Renal cortex interstitium (tissue), 11 donors: ENCODE measurements around the gene HPCA. TPM values are rescaled to one million over a fixed set of nuclear protein-coding genes. Genes with fewer than 3 reads are reported as not detected.
"Not testable (repeated sequence)": the region's sequence is repeated elsewhere in the genome, so short reads cannot be mapped to it uniquely, and the experiment has no call there.

Experiments used
- DNase-seq, 11 donors: peaks; one replicate each; pipeline ENCODE4 v3.0.0-alpha.2; 2013; ENCODE audit warnings: low read depth in 9 of 11, low spot score in 4 of 11; ENCODE audit errors: extremely low read depth in 1 of 11
- polyA plus RNA-seq, 3 donors: library from polyadenylated mRNA; unstranded; fragments of 120-200 nt; gene quantifications; one replicate each; pipeline ENCODE4 v1.2.1, GENCODE V29; 2013; ENCODE audit not compliant: insufficient read length in 3 of 3

The HPCA gene
- polyA plus RNA-seq, 3 donors, result 0.31 to 0.95 (median 0.71) TPM

DNA sequence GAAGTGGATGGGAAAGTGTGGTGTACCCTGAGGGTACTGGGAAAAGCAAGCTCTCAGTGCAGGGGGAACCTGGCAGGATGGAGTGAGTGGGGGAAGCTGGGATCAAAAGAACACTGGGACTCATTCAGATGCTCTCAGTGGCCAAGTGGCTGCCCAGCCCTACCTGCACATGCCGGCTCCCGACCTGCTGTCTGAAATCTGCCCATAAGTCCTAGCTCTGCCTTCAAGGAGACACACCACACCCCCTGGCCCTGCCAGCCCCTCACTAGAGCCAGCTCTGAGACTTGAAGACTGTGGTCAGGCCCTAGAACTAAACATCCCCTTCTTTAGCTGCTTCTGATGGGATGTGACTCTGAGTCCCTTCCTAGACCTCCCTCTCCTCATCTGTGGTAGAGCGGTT, 12.7 kb downstream of the HPCA start:
- DNase-seq, result no peak

DNA sequence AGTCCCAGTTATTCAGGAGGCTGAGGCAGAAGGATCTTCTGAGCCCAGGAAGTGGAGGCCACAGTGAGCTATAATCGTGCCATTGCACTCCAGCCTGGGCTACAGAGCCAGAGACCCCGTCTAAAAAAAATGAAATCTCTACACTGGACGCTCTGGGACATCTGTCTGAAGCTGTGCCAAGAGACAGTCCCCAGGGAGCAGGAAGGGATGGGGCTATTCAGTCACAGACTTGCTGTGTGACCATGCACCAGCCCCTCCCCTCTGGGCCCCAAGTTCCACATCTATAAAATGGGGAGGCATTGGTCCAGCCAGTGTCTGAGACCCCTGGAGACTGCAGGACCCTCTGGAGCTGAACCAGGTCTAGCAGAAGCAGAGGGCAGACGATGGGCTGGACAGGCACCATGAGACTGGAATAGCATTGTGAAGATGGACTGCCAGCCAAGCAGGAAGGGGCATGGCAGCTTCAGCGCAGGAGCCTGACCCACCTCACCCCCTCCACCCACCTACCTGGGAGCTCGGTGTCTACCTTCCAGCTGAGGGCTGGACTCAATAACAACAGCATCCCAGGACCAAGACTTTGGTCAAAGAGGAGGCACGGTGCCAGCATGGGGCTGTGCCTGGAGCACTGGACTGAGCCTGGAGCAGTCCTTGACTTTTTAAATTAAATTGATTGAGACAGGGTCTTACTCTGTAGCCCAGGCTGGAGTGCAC, 13.4 kb downstream of the HPCA start:
- DNase-seq, result no peak

DNA sequence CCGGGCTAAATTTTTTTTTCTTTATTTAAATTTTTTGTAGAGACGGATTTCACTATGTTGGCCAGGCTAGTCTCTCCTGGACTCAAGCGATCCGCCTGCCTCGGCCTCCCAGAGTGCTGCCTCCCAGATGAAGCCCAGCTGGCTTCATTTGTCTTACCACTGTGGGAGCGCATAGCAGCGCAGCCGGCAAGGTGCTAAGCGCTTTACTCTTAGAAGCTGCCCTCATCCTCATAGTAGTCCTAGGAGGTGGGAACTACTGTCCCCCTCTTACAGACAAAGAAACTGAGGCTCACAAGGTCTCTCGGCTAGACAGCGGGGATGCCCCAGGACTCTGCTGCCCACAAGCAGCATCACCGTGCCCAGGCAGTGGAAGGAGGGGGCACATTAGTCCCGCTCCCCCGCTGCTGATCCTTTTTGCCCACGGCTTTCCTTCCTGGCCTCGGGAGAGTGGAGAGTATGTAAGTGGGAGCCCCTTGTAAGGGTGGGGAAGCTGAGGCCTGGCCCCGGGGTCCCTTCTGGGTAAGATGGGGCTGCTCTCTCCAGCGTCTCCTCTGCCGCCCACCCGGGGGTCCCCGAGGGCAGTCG, 14.2 kb downstream of the HPCA start:
- no peak for DNase-seq

GRCh38 chr1:32900956-32901822, 14.9 kb downstream of the HPCA start, which contains the start of gene TMEM54:
TMEM54 (minus strand) TSS chr1:32901389; CDS start chr1:32901238, 151 bp downstream.
- DNase-seq, result no peak

GRCh38 chr1:32901823-32902534, 15.7 kb downstream of the HPCA start:
- no peak for DNase-seq

GRCh38 chr1:32902535-32902920, 16.2 kb downstream of the HPCA start:
- no peak for DNase-seq

- no peak for DNase-seq
Measured at GRCh38 chr1:32903991-32904785, 17.9 kb downstream of the HPCA start.

GRCh38 chr1:32904797-32905196, 18.5 kb downstream of the HPCA start:
- DNase-seq, result no peak

DNA sequence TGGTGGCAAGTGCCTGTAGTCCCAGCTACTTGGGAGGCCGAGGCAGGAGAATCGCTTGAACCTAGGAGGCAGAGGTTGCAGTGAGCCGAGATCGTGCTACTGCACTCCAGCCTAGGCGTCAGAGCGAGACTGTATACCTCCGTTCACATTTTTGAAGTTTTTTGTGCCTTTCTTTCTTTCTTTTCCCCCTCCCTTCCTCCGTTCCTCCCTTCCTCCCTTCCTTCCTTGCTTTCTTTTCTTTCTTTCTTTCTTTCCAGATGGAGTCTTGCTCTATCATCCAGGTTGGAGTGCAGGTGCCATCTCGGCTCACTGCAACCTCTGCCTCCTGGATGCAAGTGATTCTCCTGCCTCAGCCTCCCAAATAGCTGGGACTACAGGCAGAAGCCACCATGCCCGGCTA, 19.3 kb downstream of the HPCA start:
- DNase-seq, result not testable (repeated sequence)

DNA sequence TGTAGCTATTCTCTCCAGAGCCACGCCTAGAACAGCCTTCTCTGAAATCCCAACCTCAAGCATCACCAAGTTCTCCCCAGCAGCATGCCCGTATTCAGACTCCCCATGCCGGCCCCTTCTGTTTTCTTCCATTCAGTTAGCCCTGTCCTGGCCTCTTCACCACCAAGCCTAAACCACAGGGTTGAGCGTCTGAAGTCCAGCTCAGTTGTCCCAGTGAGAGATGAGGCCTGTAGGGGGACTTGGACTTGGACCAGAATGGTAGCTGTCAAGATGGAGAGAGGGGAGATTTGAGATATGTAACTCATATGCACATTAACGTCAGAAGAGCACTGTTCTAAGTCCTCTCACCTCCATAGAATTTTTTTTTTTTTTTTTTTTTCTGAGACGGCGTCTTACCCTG, 20.4 kb downstream of the HPCA start:
- no peak for DNase-seq

- DNase-seq, result peak in 2 of 11 donors; percentile 26 to 46
Measured at GRCh38 chr1:32907435-32907834, 21.1 kb downstream of the HPCA start.

DNA sequence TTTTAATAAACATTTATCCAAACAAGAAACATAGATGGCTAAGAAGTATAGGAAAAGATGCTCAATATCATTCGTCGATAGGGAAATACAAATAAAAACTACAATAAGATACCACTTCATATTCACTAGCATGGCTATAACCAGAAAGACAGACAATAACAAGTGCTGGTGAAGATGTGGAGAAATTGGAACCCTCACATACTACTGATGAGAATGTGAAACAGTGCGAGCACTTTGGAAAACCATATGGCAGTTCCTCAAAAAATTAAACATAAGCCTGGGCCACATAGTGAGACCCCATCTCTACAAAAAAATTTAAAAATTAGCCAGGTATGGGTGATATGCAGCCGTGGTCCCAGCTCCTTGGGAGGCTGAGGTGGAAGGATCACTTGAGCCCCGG, 24.0 kb downstream of the HPCA start:
- no peak for DNase-seq

- DNase-seq, result no peak
Measured at GRCh38 chr1:32915766-32916706, 29.7 kb downstream of the HPCA start.

- DNase-seq, result no peak
Measured at GRCh38 chr1:32917521-32917920, 31.2 kb downstream of the HPCA start.

- no peak for DNase-seq
Measured at GRCh38 chr1:32918179-32918578, 31.9 kb downstream of the HPCA start.

DNA sequence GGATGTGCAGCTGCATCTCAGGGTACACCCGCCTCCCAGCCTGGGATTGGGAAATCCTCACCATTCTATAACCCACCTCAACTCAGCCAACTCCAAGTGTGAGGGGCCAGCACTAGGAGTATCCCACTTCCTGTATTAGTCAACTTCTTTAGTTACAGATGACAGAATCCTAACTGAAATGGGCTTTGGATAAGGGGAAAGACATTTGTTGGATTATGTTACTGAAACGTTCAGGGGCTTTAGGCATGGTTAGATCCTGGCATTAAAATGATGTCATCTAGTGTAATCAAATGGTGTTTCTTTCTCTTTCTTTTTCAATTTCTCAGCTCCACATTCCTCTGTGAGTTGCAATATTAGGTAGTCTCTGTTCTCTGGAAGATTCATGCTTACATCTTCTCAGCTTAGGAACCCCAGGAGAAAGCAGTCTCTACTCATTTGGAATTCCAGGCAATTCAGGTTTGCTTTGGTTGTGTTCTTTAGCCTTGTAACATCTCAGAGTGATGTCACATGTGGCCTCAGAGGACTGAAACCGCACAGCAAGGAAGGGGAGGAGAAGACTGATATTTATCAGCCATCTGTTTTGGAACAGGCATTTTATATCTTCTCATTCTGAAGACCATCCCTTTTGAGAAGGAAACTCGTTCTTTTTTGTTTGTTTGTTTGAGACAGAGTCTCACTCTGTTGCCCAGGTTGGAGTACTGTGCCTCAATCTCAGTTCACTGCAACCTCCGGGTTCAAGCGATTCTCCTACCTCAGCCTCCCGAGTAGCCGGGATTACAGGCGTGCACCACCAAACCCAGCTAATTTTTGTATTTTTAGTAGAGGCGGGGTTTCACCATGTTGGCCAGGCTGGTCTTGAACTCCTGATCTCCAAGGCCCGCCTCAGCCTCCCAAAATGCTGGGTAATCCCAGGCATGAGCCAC, 33.8 kb downstream of the HPCA start:
- DNase-seq, result no peak

GRCh38 chr1:32920833-32921232, 34.5 kb downstream of the HPCA start:
- DNase-seq, result no peak
